ENCODE data around the gene GSTO2.

DNA sequence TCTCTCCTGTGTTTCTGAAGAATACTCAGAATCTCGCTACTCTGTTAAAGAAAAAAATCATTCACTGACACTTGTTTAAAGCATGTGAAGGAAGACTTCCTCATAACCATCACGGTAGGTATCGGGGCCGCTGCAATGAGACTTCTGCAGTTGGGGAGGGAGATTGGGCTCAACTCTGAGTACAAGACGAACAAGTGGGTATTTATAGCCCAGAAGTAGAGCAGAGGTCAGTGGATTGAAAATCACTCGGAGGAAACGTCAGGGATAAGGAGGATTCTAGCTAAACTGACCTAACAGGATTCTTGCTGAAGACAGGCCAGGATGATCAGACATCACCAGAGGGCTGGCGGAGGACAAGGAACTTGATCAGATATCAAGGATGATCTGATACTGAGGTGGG lies 35.9 kb downstream of the GSTO2 start:
- no peak for TF ChIP-seq POLR2AphosphoS5 (IDR thresholded peaks at IDR 0.05; ENCODE audit: borderline replicate concordance, low read depth, low read length)
- TF ChIP-seq EZH2 (IDR thresholded peaks at IDR 0.05), result no peak
- no peak for TF ChIP-seq FOXP2 (optimal IDR thresholded peaks at IDR 0.05; ENCODE audit: control extremely low read depth, extremely low read length, insufficient read depth)

Data from SK-N-MC (cell line).